Activated T-cell treated with anti-CD3 and anti-CD28 coated beads, Interleukin-2, amount 50 U/mL, for 1 hour (primary cell): ENCODE results near the gene RLN2.
A peak's percentile ranks its signal among the peaks of the same experiment; 100 is the strongest.

Experiments used
- DNase-seq: peaks from one replicate; pipeline ENCODE4 v3.0.0-alpha.2; 2020

The RLN2 gene

GRCh38 chr9:5265939-5266338, 38.6 kb downstream of the RLN2 start:
- DNase-seq: peak; percentile 9

DNA sequence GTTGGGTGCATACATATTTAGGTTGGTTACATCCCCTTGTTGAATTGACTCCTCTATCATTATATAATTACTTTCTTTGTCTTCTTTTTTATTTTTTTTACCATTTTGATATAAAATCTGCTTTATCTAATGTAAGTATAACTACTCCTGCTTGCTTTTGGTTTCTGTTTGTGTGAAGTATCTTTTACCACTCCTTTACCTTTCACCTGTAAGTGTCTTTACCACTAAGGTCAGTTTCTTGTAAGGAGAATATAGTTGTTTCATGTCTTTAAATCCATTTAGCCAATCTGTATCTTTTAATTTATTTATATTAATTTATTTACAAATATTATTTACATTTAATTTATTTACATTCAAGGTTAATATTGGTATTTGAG, 40.3 kb downstream of the RLN2 start:
- no peak for DNase-seq

GRCh38 chr9:5263351-5264218, 40.9 kb downstream of the RLN2 start:
- no peak for DNase-seq
